ENCODE data around the gene PTPRM. TPM values are rescaled to one million over a fixed set of nuclear protein-coding genes. Genes with fewer than 3 reads are reported as not detected.

PTPRM gene
- total RNA-seq, 1 experiment from 2014 or later = 1.6 TPM

DNA sequence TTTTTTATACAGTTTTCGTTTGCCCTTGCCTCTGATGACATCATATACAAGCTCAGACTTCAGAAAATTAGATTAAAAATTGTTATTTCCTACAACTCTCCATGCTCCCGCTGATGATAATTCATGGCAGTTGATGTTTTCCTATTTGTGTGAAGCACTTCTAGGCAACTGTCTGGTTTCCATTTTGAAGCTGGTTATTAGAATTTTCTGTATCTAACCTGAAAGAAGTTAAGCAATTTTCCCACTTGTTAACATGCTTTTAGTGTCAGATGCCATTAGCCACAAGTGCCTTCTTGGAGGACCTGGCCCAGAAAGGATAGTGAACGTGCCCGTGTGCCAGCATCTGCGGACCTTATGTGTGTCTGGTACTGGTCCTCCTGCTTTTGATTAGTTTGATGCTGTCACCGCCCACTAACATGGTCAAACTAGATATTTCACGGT, 694.6 kb downstream of the PTPRM start:
- DNase-seq (ENCODE audit: low read depth, low spot score) (no peak), ATAC-seq (no peak)
- no peak overlapping the region for H3K4me3 ChIP-seq (ENCODE audit: low read depth in 2 of 2, low read length in 2 of 2)
- no peak overlapping the region for H3K27ac ChIP-seq (ENCODE audit: low read length)
- intact Hi-C loops (cut with micrococcal nuclease; ENCODE audit: unreplicated experiment) = no loop called here
- no peaks in the 10 kb centered on the region for H3K4me1 ChIP-seq (ENCODE audit: control insufficient read depth, insufficient read depth, low read length)
- in situ Hi-C loops (cut with HindIII; ENCODE audit: low pct_unique_long_range_greater_than_20kb, low sequenced_read_pairs) = no loop called here
- H3K36me3 ChIP-seq (ENCODE audit: control insufficient read depth, insufficient read depth, low read length) = no peaks in the 10 kb centered on the region
- TF ChIP-seq TCF7L2 (IDR thresholded peaks at IDR 0.05; ENCODE audit: low read depth, low read length) = no peak
- no TSS peak for BruUV-seq (replicated peaks)
- no peaks in the 10 kb centered on the region for H3K9me3 ChIP-seq (ENCODE audit: control insufficient read depth, insufficient read depth, low read depth, low read length)
- ChIA-PET CTCF (no interaction called here), POLR2A (no interaction called here)
- no peaks in the 10 kb centered on the region; the same call in 1 of the 2 replicates for H3K27me3 ChIP-seq (ENCODE audit: control insufficient read depth, insufficient read depth, low read length)

DNA sequence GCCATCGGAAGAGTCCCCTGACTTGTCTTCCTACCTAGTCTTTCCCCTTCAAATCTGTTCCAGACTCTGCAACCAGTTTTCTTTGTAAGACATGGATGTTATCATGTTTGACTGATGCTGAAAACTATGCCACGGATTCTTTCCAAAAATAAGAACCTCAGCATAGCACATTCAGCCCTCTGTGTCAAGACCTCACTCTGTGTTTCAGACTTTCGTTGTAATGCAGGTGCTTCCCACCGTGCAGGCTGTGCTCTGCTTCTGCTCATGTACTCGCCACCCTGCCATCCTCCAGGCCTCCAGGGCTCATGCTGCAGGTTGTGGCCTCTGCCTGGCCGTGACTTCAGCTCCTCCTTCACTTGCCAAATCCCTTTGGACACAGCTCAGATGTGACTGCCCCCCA, 695.1 kb downstream of the PTPRM start:
- DNase-seq (ENCODE audit: low read depth, low spot score) = no peak
- TF ChIP-seq SIN3A (IDR thresholded peaks at IDR 0.05; ENCODE audit: borderline replicate concordance, insufficient read depth, low read depth, low read length) (no peak), TCF7L2 (IDR thresholded peaks at IDR 0.05; ENCODE audit: low read depth, low read length) (no peak), POLR2AphosphoS5 (IDR thresholded peaks at IDR 0.05; ENCODE audit: low read depth, low read length) (no peak)
- TF ChIP-seq, protein P1, sequence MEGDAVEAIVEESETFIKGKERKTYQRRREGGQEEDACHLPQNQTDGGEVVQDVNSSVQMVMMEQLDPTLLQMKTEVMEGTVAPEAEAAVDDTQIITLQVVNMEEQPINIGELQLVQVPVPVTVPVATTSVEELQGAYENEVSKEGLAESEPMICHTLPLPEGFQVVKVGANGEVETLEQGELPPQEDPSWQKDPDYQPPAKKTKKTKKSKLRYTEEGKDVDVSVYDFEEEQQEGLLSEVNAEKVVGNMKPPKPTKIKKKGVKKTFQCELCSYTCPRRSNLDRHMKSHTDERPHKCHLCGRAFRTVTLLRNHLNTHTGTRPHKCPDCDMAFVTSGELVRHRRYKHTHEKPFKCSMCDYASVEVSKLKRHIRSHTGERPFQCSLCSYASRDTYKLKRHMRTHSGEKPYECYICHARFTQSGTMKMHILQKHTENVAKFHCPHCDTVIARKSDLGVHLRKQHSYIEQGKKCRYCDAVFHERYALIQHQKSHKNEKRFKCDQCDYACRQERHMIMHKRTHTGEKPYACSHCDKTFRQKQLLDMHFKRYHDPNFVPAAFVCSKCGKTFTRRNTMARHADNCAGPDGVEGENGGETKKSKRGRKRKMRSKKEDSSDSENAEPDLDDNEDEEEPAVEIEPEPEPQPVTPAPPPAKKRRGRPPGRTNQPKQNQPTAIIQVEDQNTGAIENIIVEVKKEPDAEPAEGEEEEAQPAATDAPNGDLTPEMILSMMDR (IDR thresholded peaks at IDR 0.05) = no peak
- TF ChIP-seq, protein P2, sequence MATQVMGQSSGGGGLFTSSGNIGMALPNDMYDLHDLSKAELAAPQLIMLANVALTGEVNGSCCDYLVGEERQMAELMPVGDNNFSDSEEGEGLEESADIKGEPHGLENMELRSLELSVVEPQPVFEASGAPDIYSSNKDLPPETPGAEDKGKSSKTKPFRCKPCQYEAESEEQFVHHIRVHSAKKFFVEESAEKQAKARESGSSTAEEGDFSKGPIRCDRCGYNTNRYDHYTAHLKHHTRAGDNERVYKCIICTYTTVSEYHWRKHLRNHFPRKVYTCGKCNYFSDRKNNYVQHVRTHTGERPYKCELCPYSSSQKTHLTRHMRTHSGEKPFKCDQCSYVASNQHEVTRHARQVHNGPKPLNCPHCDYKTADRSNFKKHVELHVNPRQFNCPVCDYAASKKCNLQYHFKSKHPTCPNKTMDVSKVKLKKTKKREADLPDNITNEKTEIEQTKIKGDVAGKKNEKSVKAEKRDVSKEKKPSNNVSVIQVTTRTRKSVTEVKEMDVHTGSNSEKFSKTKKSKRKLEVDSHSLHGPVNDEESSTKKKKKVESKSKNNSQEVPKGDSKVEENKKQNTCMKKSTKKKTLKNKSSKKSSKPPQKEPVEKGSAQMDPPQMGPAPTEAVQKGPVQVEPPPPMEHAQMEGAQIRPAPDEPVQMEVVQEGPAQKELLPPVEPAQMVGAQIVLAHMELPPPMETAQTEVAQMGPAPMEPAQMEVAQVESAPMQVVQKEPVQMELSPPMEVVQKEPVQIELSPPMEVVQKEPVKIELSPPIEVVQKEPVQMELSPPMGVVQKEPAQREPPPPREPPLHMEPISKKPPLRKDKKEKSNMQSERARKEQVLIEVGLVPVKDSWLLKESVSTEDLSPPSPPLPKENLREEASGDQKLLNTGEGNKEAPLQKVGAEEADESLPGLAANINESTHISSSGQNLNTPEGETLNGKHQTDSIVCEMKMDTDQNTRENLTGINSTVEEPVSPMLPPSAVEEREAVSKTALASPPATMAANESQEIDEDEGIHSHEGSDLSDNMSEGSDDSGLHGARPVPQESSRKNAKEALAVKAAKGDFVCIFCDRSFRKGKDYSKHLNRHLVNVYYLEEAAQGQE (IDR thresholded peaks at IDR 0.05; ENCODE audit: insufficient read depth in 1 of 2, low read depth in 2 of 2, low read length in 1 of 2) = no peak
- intact Hi-C loops (cut with micrococcal nuclease; ENCODE audit: unreplicated experiment) = no loop called here
- Histone ChIP-seq H3K4me3 (ENCODE audit: low read depth in 2 of 2, low read length in 2 of 2) (no peak overlapping the region), H3K9me3 (ENCODE audit: control insufficient read depth, insufficient read depth, low read depth, low read length) (no peaks in the 10 kb centered on the region), H3K27me3 (ENCODE audit: control insufficient read depth, insufficient read depth, low read length) (no peaks in the 10 kb centered on the region; the same call in 1 of the 2 replicates), H3K4me1 (ENCODE audit: control insufficient read depth, insufficient read depth, low read length) (no peaks in the 10 kb centered on the region), H3K27ac (ENCODE audit: low read length) (no peak overlapping the region), H3K36me3 (ENCODE audit: control insufficient read depth, insufficient read depth, low read length) (no peaks in the 10 kb centered on the region)
- in situ Hi-C loops (cut with HindIII; ENCODE audit: low pct_unique_long_range_greater_than_20kb, low sequenced_read_pairs) = no loop called here
- ChIA-PET POLR2A (no interaction called here), CTCF (no interaction called here)
- no peak for ATAC-seq
- BruUV-seq (replicated peaks) = no TSS peak

DNA sequence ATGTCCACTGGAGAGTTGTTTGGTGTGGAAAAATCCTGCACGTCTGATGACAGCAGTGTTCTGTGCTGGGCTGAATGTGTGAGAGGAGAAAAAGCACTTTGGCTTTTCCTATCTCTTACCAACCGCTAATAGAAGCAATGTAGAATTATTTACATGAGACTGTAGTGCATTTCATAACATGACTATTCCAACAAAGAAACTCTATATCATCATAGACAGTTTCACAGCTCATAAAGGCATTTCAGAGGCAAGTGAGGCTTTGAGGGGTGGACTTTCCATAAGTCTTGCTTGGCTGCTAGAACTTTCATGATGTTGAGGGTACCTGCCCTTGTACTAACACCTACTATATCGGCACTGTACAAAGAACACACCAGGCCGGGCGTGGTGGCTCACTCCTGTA, 697.0 kb downstream of the PTPRM start:
- no peaks in the 10 kb centered on the region for H3K9me3 ChIP-seq (ENCODE audit: control insufficient read depth, insufficient read depth, low read depth, low read length)
- DNase-seq (ENCODE audit: low read depth, low spot score) = no peak
- no peak overlapping the region for H3K27ac ChIP-seq (ENCODE audit: low read length)
- no TSS peak for BruUV-seq (replicated peaks)
- ATAC-seq = no peak
- TF ChIP-seq, protein P1 (IDR thresholded peaks at IDR 0.05) = no peak
- TF ChIP-seq SIN3A (IDR thresholded peaks at IDR 0.05; ENCODE audit: borderline replicate concordance, insufficient read depth, low read depth, low read length) = no peak
- no peak for TF ChIP-seq POLR2AphosphoS5 (IDR thresholded peaks at IDR 0.05; ENCODE audit: low read depth, low read length)
- TF ChIP-seq, protein P2 (IDR thresholded peaks at IDR 0.05; ENCODE audit: insufficient read depth in 1 of 2, low read depth in 2 of 2, low read length in 1 of 2) = no peak
- TF ChIP-seq TCF7L2 (IDR thresholded peaks at IDR 0.05; ENCODE audit: low read depth, low read length) = no peak
- intact Hi-C loops (cut with micrococcal nuclease; ENCODE audit: unreplicated experiment) (no loop called here), in situ Hi-C loops (cut with HindIII; ENCODE audit: low pct_unique_long_range_greater_than_20kb, low sequenced_read_pairs) (no loop called here)
- CTCF ChIA-PET = no interaction called here
- H3K27me3 ChIP-seq (ENCODE audit: control insufficient read depth, insufficient read depth, low read length) = no peaks in the 10 kb centered on the region; the same call in 1 of the 2 replicates
- no peaks in the 10 kb centered on the region for H3K36me3 ChIP-seq (ENCODE audit: control insufficient read depth, insufficient read depth, low read length)
- H3K4me1 ChIP-seq (ENCODE audit: control insufficient read depth, insufficient read depth, low read length) = no peaks in the 10 kb centered on the region
- H3K4me3 ChIP-seq (ENCODE audit: low read depth in 2 of 2, low read length in 2 of 2) = no peak overlapping the region
- POLR2A ChIA-PET = no interaction called here

Measured in Panc1 (cell line).